GM12865 (cell line): ENCODE measurements around the gene MLF2.

ENCODE experiments used
- DNase-seq: peaks from one replicate; pipeline ENCODE4 v3.0.0; 2010; ENCODE audit warnings: low read depth
- H3K4me3 ChIP-seq: 2 replicates; pipeline ENCODE4 v1.5.1; 2011; ENCODE audit warnings: mild to moderate bottlenecking, low read depth, low read length, control low read depth
- TF ChIP-seq, protein P1 (sequence below): IDR thresholded peaks from 2 replicates; pipeline ENCODE4 v1.5.1; 2011; ENCODE audit warnings: low read length, control low read depth, low read depth, inconsistent platforms; ENCODE audit not compliant: insufficient read depth; ENCODE audit errors: missing control alignments

Gene MLF2

GRCh38 chr12:6778217-6778573 lies 25.3 kb upstream of the MLF2 start:
- TF ChIP-seq, protein P1, sequence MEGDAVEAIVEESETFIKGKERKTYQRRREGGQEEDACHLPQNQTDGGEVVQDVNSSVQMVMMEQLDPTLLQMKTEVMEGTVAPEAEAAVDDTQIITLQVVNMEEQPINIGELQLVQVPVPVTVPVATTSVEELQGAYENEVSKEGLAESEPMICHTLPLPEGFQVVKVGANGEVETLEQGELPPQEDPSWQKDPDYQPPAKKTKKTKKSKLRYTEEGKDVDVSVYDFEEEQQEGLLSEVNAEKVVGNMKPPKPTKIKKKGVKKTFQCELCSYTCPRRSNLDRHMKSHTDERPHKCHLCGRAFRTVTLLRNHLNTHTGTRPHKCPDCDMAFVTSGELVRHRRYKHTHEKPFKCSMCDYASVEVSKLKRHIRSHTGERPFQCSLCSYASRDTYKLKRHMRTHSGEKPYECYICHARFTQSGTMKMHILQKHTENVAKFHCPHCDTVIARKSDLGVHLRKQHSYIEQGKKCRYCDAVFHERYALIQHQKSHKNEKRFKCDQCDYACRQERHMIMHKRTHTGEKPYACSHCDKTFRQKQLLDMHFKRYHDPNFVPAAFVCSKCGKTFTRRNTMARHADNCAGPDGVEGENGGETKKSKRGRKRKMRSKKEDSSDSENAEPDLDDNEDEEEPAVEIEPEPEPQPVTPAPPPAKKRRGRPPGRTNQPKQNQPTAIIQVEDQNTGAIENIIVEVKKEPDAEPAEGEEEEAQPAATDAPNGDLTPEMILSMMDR: no peak
- DNase-seq: no peak
- H3K4me3 ChIP-seq: peak overlapping the region; percentile 51

- DNase-seq: no peak
- TF ChIP-seq, protein P1: no peak
- no peak overlapping the region for H3K4me3 ChIP-seq
Measured at GRCh38 chr12:6777386-6777785, 24.4 kb upstream of the MLF2 start.

GRCh38 chr12:6775185-6776174 lies 22.5 kb upstream of the MLF2 start:
- no peak for DNase-seq
- TF ChIP-seq, protein P1: no peak
- no peak overlapping the region for H3K4me3 ChIP-seq

DNA sequence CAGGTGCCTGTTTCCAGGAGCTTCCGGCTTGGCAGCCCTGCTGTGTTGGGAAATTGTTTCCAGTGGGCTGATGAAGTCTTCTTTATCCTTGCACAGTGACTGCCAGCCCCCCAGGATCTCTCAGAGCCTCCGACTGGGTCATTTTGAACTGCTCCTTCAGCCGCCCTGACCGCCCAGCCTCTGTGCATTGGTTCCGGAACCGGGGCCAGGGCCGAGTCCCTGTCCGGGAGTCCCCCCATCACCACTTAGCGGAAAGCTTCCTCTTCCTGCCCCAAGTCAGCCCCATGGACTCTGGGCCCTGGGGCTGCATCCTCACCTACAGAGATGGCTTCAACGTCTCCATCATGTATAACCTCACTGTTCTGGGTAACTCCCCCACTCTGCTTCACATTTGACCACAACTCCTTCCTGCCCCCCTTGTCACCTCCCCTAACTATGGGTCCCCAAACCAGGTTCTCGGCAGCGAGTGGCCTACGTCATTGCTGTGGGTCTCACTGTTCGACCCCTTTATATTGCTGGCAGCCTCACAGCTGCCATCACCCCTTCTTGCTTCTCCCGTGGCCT lies 21.6 kb upstream of the MLF2 start:
- no peak for DNase-seq
- TF ChIP-seq, protein P1: no peak
- no peak overlapping the region for H3K4me3 ChIP-seq

GRCh38 chr12:6773590-6774351 lies 20.8 kb upstream of the MLF2 start:
- TF ChIP-seq, protein P1: no peak
- no peak overlapping the region for H3K4me3 ChIP-seq
- no peak for DNase-seq

- H3K4me3 ChIP-seq: peak overlapping the region; percentile 8; the same call in 1 of the 2 replicates
Measured at GRCh38 chr12:6772726-6773589, 20.0 kb upstream of the MLF2 start.

More at GRCh38 chr12:6772726-6773589, 20.0 kb upstream of the MLF2 start:
- TF ChIP-seq, protein P1: no peak
- no peak for DNase-seq
